ENCODE measurements around the gene ARHGEF19.

DNA sequence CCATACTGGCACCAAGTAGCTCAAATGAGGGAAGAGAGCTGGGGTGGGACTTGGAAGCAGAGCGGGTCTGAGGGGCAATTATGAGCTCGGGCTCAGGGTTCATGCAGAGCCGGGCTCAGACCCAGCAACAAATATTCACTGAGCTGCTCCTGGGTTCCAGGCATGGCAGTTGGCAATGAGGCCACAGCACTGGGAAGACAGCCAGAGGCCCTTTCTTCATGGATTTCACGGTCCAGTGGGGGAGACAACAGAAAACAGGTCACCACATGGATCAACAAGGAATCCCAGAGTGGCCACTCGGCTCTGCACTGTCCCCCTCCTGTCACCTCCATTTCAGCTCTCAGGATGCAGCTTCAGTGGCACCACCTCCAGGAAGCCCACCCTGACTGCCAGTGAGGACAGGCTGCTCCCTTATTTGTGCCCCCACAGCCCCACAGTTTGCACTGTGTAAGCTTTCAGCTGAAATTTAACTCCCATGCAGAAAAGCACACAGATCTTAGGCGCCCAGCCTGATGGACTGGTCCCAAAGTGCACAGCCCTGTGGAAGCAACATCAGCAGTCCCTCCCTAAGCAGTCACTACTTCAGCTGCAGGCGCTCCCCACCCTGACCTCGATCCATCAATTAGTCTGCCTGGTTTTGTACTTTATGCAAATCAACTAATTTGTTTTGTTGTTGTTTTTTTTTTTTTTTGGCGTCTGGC is 22.4 kb downstream of the ARHGEF19 start:
- TF ChIP-seq, protein P1, sequence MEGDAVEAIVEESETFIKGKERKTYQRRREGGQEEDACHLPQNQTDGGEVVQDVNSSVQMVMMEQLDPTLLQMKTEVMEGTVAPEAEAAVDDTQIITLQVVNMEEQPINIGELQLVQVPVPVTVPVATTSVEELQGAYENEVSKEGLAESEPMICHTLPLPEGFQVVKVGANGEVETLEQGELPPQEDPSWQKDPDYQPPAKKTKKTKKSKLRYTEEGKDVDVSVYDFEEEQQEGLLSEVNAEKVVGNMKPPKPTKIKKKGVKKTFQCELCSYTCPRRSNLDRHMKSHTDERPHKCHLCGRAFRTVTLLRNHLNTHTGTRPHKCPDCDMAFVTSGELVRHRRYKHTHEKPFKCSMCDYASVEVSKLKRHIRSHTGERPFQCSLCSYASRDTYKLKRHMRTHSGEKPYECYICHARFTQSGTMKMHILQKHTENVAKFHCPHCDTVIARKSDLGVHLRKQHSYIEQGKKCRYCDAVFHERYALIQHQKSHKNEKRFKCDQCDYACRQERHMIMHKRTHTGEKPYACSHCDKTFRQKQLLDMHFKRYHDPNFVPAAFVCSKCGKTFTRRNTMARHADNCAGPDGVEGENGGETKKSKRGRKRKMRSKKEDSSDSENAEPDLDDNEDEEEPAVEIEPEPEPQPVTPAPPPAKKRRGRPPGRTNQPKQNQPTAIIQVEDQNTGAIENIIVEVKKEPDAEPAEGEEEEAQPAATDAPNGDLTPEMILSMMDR (conservative IDR thresholded peaks at IDR 0.05; ENCODE audit: low read depth, low read length), result no peak
- no peak for TF ChIP-seq CHD1 (IDR thresholded peaks at IDR 0.05; ENCODE audit: low read depth, low read length)
- TF ChIP-seq POLR2A (IDR thresholded peaks at IDR 0.05; ENCODE audit: low read depth, low read length), result no peak
- TF ChIP-seq BHLHE40 (IDR thresholded peaks at IDR 0.05; ENCODE audit: low read depth, low read length), result no peak
